Endothelial cell of umbilical vein (primary cell): Measurements from ENCODE around the gene EVI5. TPM values are rescaled to one million over a fixed set of nuclear protein-coding genes. Genes with fewer than 3 reads are reported as not detected.

Experiments used
- BruUV-seq: library from RNA; stranded (reverse); fragments of 400-500 nt; replicated peaks from 2 replicates; lab custom pipeline; 2021; lab: Mats Ljungman, UMichigan
- CTCF ChIA-PET: fragments of 300-600, 350-600 bp; sonication (Branson Sonifier 250); formaldehyde crosslinking; loops from one replicate; lab custom pipeline; 2021; ENCODE audit warnings: antibody characterized with exemption, inconsistent platforms; lab: Charles Lee
- POLR2A ChIA-PET: fragments of 300-600, 350-600 bp; sonication (Branson Sonifier 250); formaldehyde crosslinking; loops from one replicate; lab custom pipeline; 2021; ENCODE audit warnings: antibody characterized with exemption, inconsistent platforms; lab: Charles Lee
- DNase-seq: peaks from one replicate; pipeline ENCODE4 v3.0.0-alpha.2; 2011; ENCODE audit warnings: low read depth, low spot score
- FAIRE-seq: peaks from 2 replicates; lab custom pipeline; 2011; peaks lifted over from hg19 to GRCh38; lab: Jason Lieb, UNC
- H2AFZ ChIP-seq: 2 replicates; pipeline ENCODE4 v1.6.0; 2012; ENCODE audit warnings: low read depth, low read length, control low read depth, inconsistent platforms
- H3K27ac ChIP-seq: 2 replicates; pipeline ENCODE4 v1.5.1; 2011; ENCODE audit warnings: low read depth, mild to moderate bottlenecking, control low read depth, low read length, moderate library complexity; ENCODE audit not compliant: insufficient read depth
- H3K27me3 ChIP-seq, 2 experiments: 2 replicates each; pipeline versions ENCODE4 v1.6.0 to v1.6.1; 2011; ENCODE audit warnings: low read length in 2 of 2, mixed read lengths in 1 of 2; ENCODE audit not compliant: control insufficient read depth in 2 of 2, insufficient read depth in 2 of 2
- H3K36me3 ChIP-seq, 2 experiments: 2 replicates in 1 of 2; 3 replicates in 1 of 2; pipeline ENCODE4 v1.5.1; 2011; ENCODE audit warnings: low read length in 2 of 2, mild to moderate bottlenecking in 1 of 2, moderate library complexity in 1 of 2; ENCODE audit not compliant: control insufficient read depth in 2 of 2, insufficient read depth in 2 of 2; ENCODE audit errors: extremely low read depth in 1 of 2
- H3K4me1 ChIP-seq: 3 replicates; pipeline ENCODE4 v1.5.1; 2011; ENCODE audit warnings: mild to moderate bottlenecking, low read length; ENCODE audit not compliant: control insufficient read depth, insufficient read depth; ENCODE audit errors: extremely low read depth
- H3K4me2 ChIP-seq: 2 replicates; pipeline ENCODE4 v1.6.1; 2011; ENCODE audit warnings: low read length, control low read depth, mixed read lengths; ENCODE audit not compliant: insufficient read depth
- H3K4me3 ChIP-seq, 3 experiments: fragments of 200-600 bp in 1 of 3; sonication (generic), shearing (Covaris generic) in 1 of 3; replicated peaks in 1 of 3; 2 replicates each; pipeline ENCODE4 v1.5.1; 2011 to 2016; ENCODE audit warnings: control low read depth in 3 of 3, low read length in 3 of 3, mild to moderate bottlenecking in 2 of 3, inconsistent platforms in 1 of 3, low read depth in 1 of 3, moderate library complexity in 1 of 3; ENCODE audit not compliant: insufficient read depth in 1 of 3
- H3K79me2 ChIP-seq: 2 replicates; pipeline ENCODE4 v1.6.0; 2012; ENCODE audit warnings: low read length, inconsistent platforms; ENCODE audit not compliant: control insufficient read depth, insufficient read depth
- H3K9ac ChIP-seq: replicated peaks from 2 replicates; pipeline ENCODE3; 2011; ENCODE audit warnings: low read length, control low read depth; ENCODE audit not compliant: insufficient read depth; ENCODE audit errors: extremely low read depth
- H3K9me1 ChIP-seq: replicated peaks from 3 replicates; pipeline ENCODE4 v1.6.0; 2011; ENCODE audit warnings: mild to moderate bottlenecking, low read length; ENCODE audit not compliant: control insufficient read depth, insufficient read depth; ENCODE audit errors: extremely low read depth
- H3K9me3 ChIP-seq: replicated peaks from 2 replicates; pipeline ENCODE4 v1.5.1; 2012; ENCODE audit warnings: low read length, inconsistent platforms; ENCODE audit not compliant: control insufficient read depth, insufficient read depth
- H4K20me1 ChIP-seq: replicated peaks from 2 replicates; pipeline ENCODE3; 2011; ENCODE audit warnings: mild to moderate bottlenecking, low read length; ENCODE audit not compliant: control insufficient read depth, insufficient read depth; ENCODE audit errors: extremely low read depth
- CTCF ChIP-seq, 2 donors: IDR thresholded peaks; 1 replicate in 1 of 2; 2 replicates in 1 of 2; pipeline ENCODE4 v1.5.1; 2011; ENCODE audit warnings: low read length in 2 of 2, mild to moderate bottlenecking in 2 of 2, moderate library complexity in 2 of 2, control low read depth in 1 of 2, inconsistent platforms in 1 of 2, low read depth in 1 of 2; ENCODE audit not compliant: insufficient read depth in 1 of 2; ENCODE audit errors: extremely low read depth in 1 of 2
- EZH2 ChIP-seq: IDR thresholded peaks from 2 replicates; pipeline ENCODE4 v1.6.1; 2012; ENCODE audit warnings: borderline replicate concordance, low read depth, mild to moderate bottlenecking, moderate library complexity, low read length, inconsistent platforms; ENCODE audit not compliant: severe bottlenecking
- FOS ChIP-seq: IDR thresholded peaks from 2 replicates; pipeline ENCODE4 v1.6.1; 2011; ENCODE audit warnings: mild to moderate bottlenecking, low read length, moderate library complexity, borderline replicate concordance; ENCODE audit not compliant: insufficient read depth
- POLR2AphosphoS5 ChIP-seq: IDR thresholded peaks from 2 replicates; pipeline ENCODE4 v1.6.1; 2012; ENCODE audit warnings: low read depth, mild to moderate bottlenecking, control low read depth, low read length, moderate library complexity; ENCODE audit not compliant: insufficient read depth
- dilution Hi-C: fragments of 300-500 bp; cut with MboI; formaldehyde crosslinking; loops from one replicate; pipeline ENCODE4 v1.15.0; 2019; ENCODE audit warnings: low sequenced_read_pairs; ENCODE audit not compliant: extremely low pct_ligation_motif_present
- intact Hi-C: fragments of 100-400 bp; cut with micrococcal nuclease; formaldehyde crosslinking; loops from one replicate; pipeline ENCODE4 v1.10.0; 2022
- polyA plus RNA-seq, 4 experiments: library from polyadenylated mRNA; depleted of rRNA in 3 of 4; stranded (reverse) in 3 of 4; unstranded in 1 of 4; fragments of >200 nt; gene quantifications; 2 replicates each; pipeline versions ENCODE4 v1.2.1 to v1.2.3, GENCODE V29; 2011 to 2012; ENCODE audit warnings: missing spikeins in 1 of 4
- total RNA-seq: library from RNA; stranded (reverse); gene quantifications from 2 replicates; pipeline ENCODE4 v1.2.3, GENCODE V29; 2021
- TF ChIP-seq, protein P1 (sequence below): IDR thresholded peaks from 2 replicates; pipeline ENCODE4 v1.6.1; 2011; ENCODE audit not compliant: insufficient read depth, insufficient read length

Gene EVI5
- total and polyA plus RNA-seq, 2 donors (not counting 3 experiments of a cell fraction or from before 2014, with no cell fraction given), result 5.0 to 26.2 TPM

- dilution Hi-C loops (no loop called here), intact Hi-C loops (no loop called here)
- Histone ChIP-seq H3K79me2 (peaks cover 20% of the 10 kb centered on the region), H3K4me2 (no peak overlapping the region), H3K4me3 (no peak overlapping the region), H3K27ac (no peak overlapping the region), H3K9me3 (no peaks in the 10 kb centered on the region), H4K20me1 (no peaks in the 10 kb centered on the region), H3K27me3 (no peaks in the 10 kb centered on the region), H3K9me1 (no peaks in the 10 kb centered on the region), H3K36me3 (no peaks in the 10 kb centered on the region), H3K9ac (no peak overlapping the region), H3K4me1 (no peaks in the 10 kb centered on the region), H2AFZ (no peak overlapping the region)
- TF ChIP-seq, protein P1, sequence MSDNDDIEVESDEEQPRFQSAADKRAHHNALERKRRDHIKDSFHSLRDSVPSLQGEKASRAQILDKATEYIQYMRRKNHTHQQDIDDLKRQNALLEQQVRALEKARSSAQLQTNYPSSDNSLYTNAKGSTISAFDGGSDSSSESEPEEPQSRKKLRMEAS, result no peak
- TF ChIP-seq FOS (no peak), EZH2 (no peak), CTCF (IDR thresholded peaks at IDR 0.05; ENCODE audit: extremely low read depth in 1 of 2, insufficient read depth in 1 of 2, low read depth in 1 of 2, low read length in 2 of 2) (no peak), POLR2AphosphoS5 (no peak)
- CTCF ChIA-PET, result interaction anchor here (0.7 to 1.4 kb wide), 2 partner anchors 20 to 63 kb away, joined by 3 to 4 read pairs; partner anchors contain the start of gene RPL5
- FAIRE-seq (no peak), DNase-seq (no peak)
- no TSS peak for BruUV-seq
- POLR2A ChIA-PET, result no interaction called here
Observed at GRCh38 chr1:92768915-92769314, 16.0 kb downstream of the EVI5 start.
